ENCODE measurements around the gene GOLGA2.

DNA sequence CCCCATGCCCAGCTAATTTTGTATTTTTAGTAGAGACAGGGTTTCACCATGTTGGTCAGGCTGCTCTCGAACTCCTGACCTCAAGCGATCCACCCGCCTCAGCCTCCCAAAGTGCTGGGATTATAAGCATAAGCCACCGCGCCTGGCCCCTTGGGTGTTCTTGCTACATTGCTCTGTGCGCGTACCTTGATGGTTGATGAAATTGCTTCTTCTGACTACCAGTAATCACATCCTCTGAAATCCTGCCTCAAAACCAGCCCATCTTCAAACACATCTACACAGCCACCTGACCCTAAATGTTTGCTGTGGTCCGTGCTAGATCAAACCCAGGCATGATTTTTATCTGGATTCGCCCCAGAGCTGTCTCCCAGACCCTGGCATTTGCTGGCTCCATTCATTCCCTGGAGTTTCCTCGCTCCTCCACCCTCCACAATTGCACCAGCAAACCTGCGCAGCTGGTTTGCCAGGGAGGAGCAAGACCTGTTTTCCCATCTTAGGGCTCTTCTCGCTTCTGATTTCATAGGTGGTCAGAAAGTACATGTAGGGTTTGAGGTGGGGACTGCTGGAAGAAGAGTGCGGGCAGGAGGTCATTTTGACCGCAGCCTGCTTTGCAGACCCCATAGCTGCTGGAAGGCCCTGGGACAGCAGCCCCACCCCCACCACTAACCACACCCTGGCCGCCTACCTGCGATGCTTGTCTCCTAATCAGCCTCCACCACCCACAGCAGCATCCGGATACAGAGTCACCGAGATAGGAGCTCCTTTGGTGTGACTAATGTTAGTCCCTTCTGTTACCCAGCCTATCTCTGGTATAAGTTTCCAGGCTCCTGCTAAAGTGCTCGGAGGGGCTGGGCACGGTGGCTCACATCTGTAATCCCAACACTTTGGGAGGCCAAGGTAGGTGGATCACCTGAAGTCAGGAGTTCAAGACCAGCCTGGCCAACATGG lies 23.0 kb upstream of the GOLGA2 start:
- TF ChIP-seq, protein P1, sequence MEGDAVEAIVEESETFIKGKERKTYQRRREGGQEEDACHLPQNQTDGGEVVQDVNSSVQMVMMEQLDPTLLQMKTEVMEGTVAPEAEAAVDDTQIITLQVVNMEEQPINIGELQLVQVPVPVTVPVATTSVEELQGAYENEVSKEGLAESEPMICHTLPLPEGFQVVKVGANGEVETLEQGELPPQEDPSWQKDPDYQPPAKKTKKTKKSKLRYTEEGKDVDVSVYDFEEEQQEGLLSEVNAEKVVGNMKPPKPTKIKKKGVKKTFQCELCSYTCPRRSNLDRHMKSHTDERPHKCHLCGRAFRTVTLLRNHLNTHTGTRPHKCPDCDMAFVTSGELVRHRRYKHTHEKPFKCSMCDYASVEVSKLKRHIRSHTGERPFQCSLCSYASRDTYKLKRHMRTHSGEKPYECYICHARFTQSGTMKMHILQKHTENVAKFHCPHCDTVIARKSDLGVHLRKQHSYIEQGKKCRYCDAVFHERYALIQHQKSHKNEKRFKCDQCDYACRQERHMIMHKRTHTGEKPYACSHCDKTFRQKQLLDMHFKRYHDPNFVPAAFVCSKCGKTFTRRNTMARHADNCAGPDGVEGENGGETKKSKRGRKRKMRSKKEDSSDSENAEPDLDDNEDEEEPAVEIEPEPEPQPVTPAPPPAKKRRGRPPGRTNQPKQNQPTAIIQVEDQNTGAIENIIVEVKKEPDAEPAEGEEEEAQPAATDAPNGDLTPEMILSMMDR (conservative IDR thresholded peaks at IDR 0.05): no peak
- TF ChIP-seq ZFX (IDR thresholded peaks at IDR 0.05): no peak
